Bone marrow (tissue), 2 donors: Measurements from ENCODE around the gene GATD1.
A peak's percentile ranks its signal among the peaks of the same experiment; 100 is the strongest.
"Not testable (repeated sequence)": the region's sequence is repeated elsewhere in the genome, so short reads cannot be mapped to it uniquely, and the experiment has no call there.

Experiments
- DNase-seq, 2 donors: peaks; one replicate each; lab custom pipeline; 2025; lab: John Stamatoyannopoulos, UW

The GATD1 gene

GRCh38 chr11:763549-764321 lies 13.6 kb downstream of the GATD1 start:
- DNase-seq: no peak

DNA sequence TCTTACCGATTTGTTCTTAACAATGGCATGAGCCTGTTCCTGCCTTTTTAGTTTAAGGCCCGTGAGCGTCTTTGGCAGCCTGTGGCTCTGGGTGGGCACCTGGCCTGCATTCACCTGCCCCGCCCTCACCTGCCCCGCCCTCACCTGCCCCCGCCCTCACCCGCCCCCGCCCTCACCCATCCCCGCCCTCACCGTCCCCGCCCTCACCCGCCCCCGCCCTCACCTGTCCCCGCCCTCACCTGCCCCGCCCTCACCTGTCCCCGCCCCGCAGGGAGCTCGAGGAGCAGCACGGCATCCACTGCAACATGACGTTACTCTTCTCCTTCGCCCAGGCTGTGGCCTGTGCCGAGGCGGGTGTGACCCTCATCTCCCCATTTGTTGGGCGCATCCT lies 14.2 kb downstream of the GATD1 start:
- no peak for DNase-seq

DNA sequence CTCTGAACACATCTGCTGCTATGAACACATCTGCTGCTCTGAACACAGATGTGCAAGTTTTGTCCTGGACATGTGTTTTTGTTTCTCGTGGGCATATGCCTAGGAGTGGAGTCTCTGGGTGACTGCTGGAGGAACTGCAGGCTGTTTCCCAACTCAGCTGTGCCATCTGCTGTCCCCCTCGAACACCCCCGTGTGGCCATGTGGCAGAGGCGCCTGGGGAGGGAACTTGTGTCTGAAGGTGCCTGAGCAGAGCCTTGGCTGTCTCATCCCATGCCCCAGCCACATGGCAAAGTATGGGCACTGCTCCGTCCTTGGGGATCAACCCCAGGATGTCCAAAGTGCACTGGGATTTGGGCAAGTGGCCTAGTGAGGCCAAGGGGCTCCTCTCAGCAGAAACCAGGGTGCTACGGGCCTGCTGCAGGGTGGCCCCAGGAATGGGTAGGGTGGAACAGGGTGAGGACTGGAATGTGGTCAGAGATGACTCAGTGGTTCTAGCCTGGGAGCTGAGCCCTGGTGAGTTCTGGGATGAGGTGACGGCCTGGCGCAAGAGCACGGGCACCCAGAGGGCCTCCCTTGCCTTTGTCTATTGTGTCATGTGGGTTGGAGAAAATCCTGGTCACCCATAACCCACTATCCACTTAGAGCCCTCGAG lies 14.7 kb downstream of the GATD1 start:
- peak; percentile 19 to 53 for DNase-seq

- DNase-seq: no peak
Measured at GRCh38 chr11:761526-762108, 15.7 kb downstream of the GATD1 start.

DNA sequence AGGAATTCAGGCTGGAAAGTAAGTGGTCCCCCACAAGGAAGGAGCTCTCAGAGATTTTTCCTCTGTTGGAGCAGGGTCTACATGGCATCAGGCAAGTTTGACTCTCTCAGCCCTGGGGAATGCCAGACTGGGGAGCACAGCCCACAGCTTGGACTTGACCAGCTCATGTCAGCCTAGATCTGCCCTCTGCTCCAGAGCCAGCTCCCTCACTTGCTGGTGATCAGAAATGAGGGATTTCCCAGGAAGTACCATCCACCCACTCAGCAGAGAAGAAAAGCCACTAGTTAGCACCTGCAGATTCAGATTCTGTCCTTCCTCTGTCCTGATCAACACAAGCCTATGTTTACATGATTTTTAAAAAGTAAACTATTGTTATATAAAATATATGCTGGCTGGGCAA lies 17.1 kb downstream of the GATD1 start:
- no peak for DNase-seq

DNA sequence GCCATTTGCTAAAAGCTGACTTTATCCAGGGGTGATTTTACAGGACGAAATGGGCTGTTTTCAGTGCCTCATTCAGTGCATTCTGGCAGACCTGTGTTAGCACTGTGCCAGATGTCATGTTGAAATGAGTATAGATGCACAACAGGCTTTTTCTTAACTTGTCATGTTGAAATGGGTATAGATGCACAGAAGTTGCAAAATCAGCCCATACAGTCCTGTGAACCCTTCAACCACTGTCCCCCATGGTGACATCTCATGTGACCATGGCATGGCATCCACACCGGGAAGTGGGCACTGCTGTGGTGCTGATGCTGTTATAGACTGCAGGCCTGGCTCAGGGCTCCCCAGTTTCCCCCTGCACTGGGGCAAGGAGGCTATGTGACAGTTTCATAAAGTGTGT lies 27.6 kb downstream of the GATD1 start:
- no peak for DNase-seq

DNA sequence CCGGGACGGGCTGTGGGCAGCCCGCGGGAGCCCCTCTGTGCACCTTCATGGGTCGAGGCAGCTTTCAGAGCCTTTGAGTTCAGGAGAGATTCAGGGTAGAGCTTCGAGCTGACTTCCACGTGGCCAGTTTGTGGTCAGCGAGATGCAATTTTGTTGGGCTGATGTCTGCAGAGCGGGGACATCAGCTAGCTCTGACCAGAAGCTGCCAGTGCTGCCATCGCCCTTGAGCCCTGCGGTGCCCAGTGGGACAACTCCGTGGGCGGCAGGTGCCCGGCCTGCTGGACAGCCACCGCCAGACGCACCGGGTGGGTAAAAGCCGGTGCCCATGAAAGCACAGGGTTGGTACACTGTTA lies 29.3 kb downstream of the GATD1 start:
- DNase-seq: no peak

GRCh38 chr11:747158-748006 lies 29.9 kb downstream of the GATD1 start, which contains the start of gene TALDO1:
TALDO1 (plus strand) TSS chr11:747464; CDS start chr11:747482, 18 bp downstream.
- DNase-seq: peak; percentile 62 to 73

DNA sequence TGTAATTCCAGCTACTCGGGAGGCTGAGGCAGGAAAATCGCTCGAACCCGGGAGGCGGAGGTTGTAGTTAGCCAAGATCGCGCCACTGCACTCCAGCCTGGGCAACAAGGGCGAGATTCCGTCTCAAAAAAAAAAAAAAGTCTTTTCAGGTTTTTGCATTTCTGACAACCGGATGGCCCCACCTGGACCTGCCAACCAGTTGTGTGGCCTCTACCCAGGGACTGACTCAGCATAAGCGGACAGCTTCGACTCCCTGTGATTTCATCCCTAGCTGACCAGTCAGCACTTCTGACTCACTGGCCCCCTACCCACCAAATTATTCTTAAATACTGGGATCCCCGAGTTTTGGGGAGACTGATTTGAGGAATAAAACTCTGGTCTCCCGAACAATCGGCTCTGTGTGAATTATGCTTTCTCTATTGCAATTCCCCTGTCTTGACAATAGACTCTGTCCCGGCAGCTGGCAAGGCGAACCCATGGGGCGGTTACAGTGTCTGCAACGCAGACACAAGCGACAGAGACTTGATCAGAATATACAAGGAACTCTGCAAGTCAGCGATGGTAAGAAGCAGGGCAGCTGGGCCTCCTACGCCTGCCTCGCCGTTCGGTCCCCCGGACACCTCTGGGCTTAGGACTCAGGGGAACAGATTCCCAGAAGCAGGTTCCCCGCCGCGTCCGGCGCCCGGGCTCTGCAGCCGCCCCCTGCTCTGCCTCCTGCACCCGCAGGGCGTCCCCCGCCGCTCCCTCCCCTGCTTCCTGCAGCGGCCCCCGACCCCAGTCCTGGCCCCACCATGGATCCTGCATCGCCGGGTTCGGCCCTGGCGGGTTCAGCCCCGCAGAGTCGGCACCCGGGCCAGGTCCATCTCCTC lies 30.8 kb downstream of the GATD1 start:
- DNase-seq: no peak

DNA sequence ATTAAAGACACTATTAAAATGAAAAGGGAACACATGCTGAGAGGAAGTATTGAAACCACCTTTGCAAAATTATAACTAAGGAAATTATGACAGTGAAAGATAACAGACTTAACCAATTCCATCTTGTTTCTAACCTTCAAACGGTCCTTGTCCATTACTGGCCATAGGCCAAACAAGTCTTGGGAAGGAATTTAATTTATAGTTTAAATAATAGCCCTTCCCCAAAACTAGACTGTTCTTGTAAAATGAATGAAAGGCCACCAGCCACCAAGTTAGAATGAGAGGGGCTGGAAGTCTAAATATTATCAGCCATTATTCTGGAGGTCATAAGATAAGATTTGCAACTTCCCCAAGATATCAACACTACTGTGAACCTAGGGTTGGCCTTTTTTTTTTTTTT lies 31.9 kb downstream of the GATD1 start:
- DNase-seq: no peak

- no peak for DNase-seq
Measured at GRCh38 chr11:742571-743201, 34.6 kb downstream of the GATD1 start.

- no peak for DNase-seq
Measured at GRCh38 chr11:742156-742546, 35.1 kb downstream of the GATD1 start.

- peak in 1 of 2 donors; percentile 14 for DNase-seq
Measured at GRCh38 chr11:737899-738298, 39.4 kb downstream of the GATD1 start.

DNA sequence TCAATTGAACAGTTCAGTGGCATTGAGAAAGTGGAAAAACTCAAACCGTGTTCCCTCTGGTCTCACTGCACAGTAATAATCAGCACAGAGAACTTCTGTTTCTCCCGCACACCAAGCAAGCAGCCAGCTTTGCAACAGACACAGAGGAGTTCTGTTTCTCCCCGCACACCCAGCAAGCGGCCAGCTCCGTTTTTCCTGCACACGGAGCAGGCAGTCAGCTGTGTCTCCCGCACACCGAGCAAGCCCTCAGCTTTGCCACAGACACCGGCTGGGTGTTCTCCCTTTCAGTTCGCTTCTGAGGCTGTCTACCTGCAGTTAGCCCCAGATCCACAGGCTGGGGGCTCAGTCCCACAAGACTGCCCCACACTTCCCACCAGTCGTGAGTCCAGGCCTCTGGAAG lies 39.9 kb downstream of the GATD1 start:
- DNase-seq: peak in 1 of 2 donors; percentile 8

GRCh38 chr11:734541-734940 lies 42.7 kb downstream of the GATD1 start:
- not testable (repeated sequence) for DNase-seq

DNA sequence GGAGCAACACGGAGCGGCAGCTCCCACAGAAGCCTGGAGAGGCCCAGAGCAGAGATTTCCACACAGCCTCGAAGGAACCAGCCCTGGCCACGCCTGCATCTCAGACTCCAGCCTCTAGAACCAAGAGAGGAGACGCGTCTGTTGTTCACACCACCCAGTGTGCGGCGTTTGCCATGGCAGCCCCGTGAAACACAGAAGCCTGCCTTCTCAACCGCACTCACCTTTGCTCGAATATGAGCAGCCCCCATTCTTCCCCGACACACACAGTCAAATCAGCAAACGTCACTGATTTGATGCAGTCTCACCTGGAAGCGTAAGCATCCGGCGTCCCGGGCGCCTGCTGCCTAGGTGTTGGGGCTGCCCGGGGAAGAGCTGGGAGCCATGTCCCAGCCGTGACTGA lies 44.2 kb downstream of the GATD1 start:
- DNase-seq: no peak

DNA sequence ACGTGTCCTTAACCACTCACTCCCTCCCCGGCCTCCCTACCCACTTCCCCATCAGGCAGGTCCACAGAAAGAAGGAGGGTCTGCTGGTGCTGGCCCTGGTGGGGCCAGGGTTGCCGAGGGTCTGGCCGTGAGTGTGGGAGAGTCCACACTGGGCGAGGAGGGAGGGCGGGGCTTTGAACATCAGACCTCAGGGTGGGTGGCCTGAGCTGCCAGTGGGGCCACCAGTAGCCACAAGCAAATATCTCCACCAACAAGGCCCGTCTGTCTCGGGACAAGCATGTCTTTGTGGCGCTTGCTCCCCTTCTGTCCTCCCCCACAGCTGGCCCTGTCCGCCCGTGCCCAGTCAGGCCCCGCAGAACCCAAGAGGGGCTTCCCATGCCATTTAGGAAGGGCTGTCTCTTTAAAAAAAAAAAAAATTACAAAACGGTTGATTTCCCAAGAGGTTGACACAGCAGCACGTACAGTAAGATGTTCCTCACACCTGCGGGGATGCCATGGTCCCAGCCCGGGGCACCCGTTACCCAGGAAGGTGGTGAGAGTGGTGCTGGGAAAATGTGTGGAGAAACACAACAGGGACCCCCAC lies 47.7 kb downstream of the GATD1 start:
- no peak for DNase-seq

- DNase-seq: no peak
Measured at GRCh38 chr11:728901-729491, 48.3 kb downstream of the GATD1 start.

DNA sequence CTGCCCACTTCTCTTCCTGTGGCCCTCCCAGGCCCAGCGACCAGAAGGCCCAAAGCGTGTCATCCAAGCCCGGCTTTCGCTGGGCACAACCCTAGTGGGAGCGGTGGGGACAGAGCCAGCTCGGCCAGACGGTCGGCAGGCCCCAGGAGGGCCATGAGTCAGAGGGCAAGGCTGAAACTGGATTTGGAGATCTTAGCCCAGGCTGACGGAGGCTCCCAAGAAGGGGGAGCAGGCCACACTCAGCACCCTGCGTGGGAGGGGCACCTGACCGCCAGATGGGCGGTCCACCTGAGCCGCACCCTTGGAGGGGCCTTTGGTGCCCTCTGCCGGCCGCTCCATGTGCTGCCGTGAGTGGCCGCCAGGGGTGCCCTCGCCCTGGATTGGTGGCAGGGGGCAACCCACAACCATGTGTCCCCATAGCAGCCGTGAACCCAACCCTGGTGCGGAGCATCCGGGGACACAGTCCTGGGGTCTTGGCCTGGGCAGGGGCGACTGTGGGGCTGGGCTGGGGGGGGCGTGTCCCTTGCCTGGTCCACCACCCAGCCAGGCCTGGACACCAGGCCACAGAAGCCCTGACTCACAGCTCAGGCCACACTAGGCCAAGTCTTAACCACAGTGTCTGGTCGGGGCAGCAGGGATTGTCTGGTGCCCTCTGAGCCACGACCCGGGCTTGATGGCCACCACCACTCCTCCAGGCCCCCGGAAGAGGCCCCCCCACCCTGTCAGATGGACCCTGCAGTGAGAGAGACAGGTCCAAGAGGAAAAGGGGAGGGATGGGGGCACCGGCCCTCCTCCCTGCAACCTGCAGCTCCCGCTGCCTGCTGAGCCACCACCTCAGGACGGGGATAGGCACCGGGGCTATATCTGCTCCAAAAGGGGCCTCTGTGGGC lies 49.2 kb downstream of the GATD1 start:
- DNase-seq: peak; percentile 35 to 50
